Left lung (tissue), 10 donors: Measurements from ENCODE around the gene CHD2. TPM values are rescaled to one million over a fixed set of nuclear protein-coding genes. Genes with fewer than 3 reads are reported as not detected.

ENCODE experiments used
- ATAC-seq: fragments of 200-7000 bp; cut with Tn5 transposase; one replicate; pipeline ENCODE4 v1.9.1; 2020; ENCODE audit warnings: moderate library complexity
- DNase-seq, 4 donors: peaks; one replicate each; pipeline ENCODE4 v3.0.0-alpha.2; 2013 to 2020
- H3K27ac ChIP-seq, 2 donors: fragments of 200-600 bp; sonication (generic) in 1 of 2; one replicate each; pipeline versions ENCODE4 v1.5.0 to v1.8.0; 2020 to 2021
- H3K27me3 ChIP-seq, 2 donors: fragments of 200-600 bp; sonication (generic) in 1 of 2; one replicate each; pipeline versions ENCODE4 v1.5.0 to v1.8.0; 2020 to 2021
- H3K36me3 ChIP-seq, 2 donors: fragments of 200-600 bp; sonication (generic) in 1 of 2; one replicate each; pipeline versions ENCODE4 v1.5.0 to v1.8.0; 2020 to 2021
- H3K4me1 ChIP-seq, 2 donors: fragments of 200-600 bp; one replicate each; pipeline ENCODE4 v1.8.0; 2021
- H3K4me3 ChIP-seq, 2 donors: fragments of 200-600 bp; sonication (generic) in 1 of 2; one replicate each; pipeline versions ENCODE4 v1.5.0 to v1.8.0; 2020 to 2021; ENCODE audit warnings: mild to moderate bottlenecking in 1 of 2
- H3K9me3 ChIP-seq, 2 donors: fragments of 200-600 bp; sonication (generic) in 1 of 2; one replicate each; pipeline versions ENCODE4 v1.5.0 to v1.8.0; 2020 to 2021
- intact Hi-C, 2 donors: fragments of 100-400 bp; cut with DNase I; formaldehyde crosslinking; loops; one replicate each; pipeline versions ENCODE4 v1.11.2 to v1.14.2; 2022
- polyA plus RNA-seq, 6 donors: library from polyadenylated mRNA; unstranded; fragments of 120-200 nt; gene quantifications; one replicate each; pipeline ENCODE4 v1.2.1, GENCODE V29; 2013; ENCODE audit not compliant: insufficient read length in 6 of 6
- total RNA-seq, 2 donors: library from RNA; stranded (reverse); fragmentation: NEBNext Ultra II Directional; extraction: Animal tissue kit (Norgen Biotek cat#: 25700); gene quantifications; one replicate each; pipeline ENCODE4 v1.2.1, GENCODE V29; 2021
- TF ChIP-seq, protein P1 (sequence below), 2 donors: fragments of 200-600 bp; sonication (generic) in 1 of 2; IDR thresholded peaks; one replicate each; pipeline versions ENCODE4 v1.5.0 to v1.8.0; 2021; ENCODE audit warnings: antibody characterized with exemption in 2 of 2
- donor health status: DM: no; HTN: yes; CAD: no.
- donor health status: DM: no; HTN: no; CAD: no.

Gene CHD2
- total and polyA plus RNA-seq, 8 donors, result 120 to 152 (median 130) TPM

- no peak overlapping the region for H3K4me3 ChIP-seq
- DNase-seq, result no peak
- intact Hi-C loops, result no loop called here
- ATAC-seq, result no peak
- peak overlapping the region in 1 of 2 donors; percentile 29 for H3K27ac ChIP-seq
- no peaks in the 10 kb centered on the region for H3K9me3 ChIP-seq
- TF ChIP-seq, protein P1, sequence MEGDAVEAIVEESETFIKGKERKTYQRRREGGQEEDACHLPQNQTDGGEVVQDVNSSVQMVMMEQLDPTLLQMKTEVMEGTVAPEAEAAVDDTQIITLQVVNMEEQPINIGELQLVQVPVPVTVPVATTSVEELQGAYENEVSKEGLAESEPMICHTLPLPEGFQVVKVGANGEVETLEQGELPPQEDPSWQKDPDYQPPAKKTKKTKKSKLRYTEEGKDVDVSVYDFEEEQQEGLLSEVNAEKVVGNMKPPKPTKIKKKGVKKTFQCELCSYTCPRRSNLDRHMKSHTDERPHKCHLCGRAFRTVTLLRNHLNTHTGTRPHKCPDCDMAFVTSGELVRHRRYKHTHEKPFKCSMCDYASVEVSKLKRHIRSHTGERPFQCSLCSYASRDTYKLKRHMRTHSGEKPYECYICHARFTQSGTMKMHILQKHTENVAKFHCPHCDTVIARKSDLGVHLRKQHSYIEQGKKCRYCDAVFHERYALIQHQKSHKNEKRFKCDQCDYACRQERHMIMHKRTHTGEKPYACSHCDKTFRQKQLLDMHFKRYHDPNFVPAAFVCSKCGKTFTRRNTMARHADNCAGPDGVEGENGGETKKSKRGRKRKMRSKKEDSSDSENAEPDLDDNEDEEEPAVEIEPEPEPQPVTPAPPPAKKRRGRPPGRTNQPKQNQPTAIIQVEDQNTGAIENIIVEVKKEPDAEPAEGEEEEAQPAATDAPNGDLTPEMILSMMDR (IDR thresholded peaks at IDR 0.05), result no peak
- no peaks in the 10 kb centered on the region for H3K27me3 ChIP-seq
- peaks cover 0 to 93% of the 10 kb centered on the region in 2 donors for H3K36me3 ChIP-seq
- peaks cover 22 to 96% of the 10 kb centered on the region in 2 donors for H3K4me1 ChIP-seq
Observed at GRCh38 chr15:92893200-92893599, 6.9 kb upstream of the CHD2 start.

DNA sequence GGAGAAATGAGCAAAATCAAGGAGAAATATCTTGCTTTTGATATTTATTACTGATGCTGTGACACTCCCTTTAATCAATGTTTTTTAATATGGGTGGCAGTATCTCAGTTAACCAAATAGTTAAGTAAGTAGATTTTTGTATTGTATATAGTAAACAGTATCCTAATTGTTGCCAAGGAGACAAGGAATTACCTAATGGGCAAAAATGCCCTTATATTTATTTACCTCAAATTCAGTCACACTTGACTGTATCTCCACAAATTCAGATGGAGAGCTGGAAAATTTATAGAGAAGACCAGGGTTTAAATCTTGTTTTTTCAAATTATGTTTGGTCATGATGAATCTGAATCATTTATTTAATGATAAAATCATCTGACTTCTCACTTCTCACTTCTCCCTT is 3.6 kb upstream of the CHD2 start:
- Histone ChIP-seq H3K27me3 (no peaks in the 10 kb centered on the region), H3K9me3 (no peaks in the 10 kb centered on the region), H3K27ac (peak overlapping the region; percentile 63 to 72), H3K4me1 (peaks cover 20 to 83% of the 10 kb centered on the region in 2 donors), H3K36me3 (peaks cover 0 to 72% of the 10 kb centered on the region in 2 donors), H3K4me3 (no peak overlapping the region)
- no peak for DNase-seq
- intact Hi-C loops, result no loop called here
- TF ChIP-seq, protein P1 (IDR thresholded peaks at IDR 0.05), result no peak
- no peak for ATAC-seq

DNA sequence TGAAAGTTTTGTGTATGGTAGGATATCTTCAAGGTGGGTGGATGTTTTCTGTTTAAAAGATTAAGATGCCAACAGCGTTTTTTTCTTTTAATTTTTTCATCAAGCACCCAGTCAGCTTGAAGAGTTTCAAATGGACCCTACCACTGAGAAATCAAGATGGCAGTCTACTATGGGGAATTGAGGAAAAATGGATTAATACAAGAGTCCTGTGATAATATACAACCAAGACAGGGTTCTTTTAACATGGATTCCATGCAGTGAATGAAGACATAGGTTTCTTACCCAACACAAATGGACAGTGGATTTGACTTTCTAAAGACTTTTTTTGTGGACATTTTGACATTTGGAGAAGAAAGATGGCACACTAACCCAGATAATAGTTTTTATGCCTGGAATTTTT is 2.5 kb upstream of the CHD2 start:
- peaks cover 20 to 81% of the 10 kb centered on the region in 2 donors for H3K4me1 ChIP-seq
- DNase-seq (no peak), ATAC-seq (no peak)
- no peak overlapping the region for H3K4me3 ChIP-seq
- peak overlapping the region; percentile 15 to 21 for H3K27ac ChIP-seq
- no peaks in the 10 kb centered on the region for H3K9me3 ChIP-seq
- H3K36me3 ChIP-seq, result peaks cover 0 to 62% of the 10 kb centered on the region in 2 donors
- TF ChIP-seq, protein P1 (IDR thresholded peaks at IDR 0.05), result no peak
- H3K27me3 ChIP-seq, result no peaks in the 10 kb centered on the region
- intact Hi-C loops, result no loop called here

DNA sequence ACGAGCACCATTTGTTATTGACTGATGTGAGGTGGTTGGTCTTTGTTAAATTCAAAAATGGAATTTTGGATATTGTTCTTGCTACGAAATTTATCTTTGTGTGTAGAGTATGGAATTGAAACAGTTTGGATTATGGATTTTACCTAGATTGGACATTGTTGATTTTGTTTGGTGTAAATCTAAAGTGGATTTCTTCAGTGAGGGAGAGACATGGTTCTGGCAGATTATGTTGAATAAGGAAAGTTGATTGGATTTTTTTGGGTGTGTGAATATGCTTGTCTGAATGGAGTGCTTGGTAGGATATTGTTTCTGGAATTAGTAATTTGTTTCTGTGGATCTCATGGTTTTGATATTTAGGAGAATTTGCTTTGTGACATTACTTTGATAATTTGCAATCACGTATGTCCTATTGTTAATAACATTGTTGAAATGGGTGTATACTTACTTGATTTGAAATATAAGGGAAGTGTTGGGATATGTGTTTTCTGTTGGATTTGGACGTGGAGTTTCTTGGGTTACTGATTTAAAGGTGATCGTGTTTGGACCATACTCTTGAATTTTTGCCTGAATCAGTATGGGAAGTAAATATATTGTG is 1.0 kb upstream of the CHD2 start:
- ATAC-seq, result no peak
- H3K27me3 ChIP-seq, result no peaks in the 10 kb centered on the region
- DNase-seq, result no peak
- peaks cover 0 to 47% of the 10 kb centered on the region in 2 donors for H3K36me3 ChIP-seq
- H3K9me3 ChIP-seq, result no peaks in the 10 kb centered on the region
- H3K4me1 ChIP-seq, result peaks cover 20 to 71% of the 10 kb centered on the region in 2 donors
- H3K27ac ChIP-seq, result peak overlapping the region; percentile 98 to 99
- H3K4me3 ChIP-seq, result no peak overlapping the region
- intact Hi-C loops, result no loop called here
- TF ChIP-seq, protein P1 (IDR thresholded peaks at IDR 0.05), result no peak

DNA sequence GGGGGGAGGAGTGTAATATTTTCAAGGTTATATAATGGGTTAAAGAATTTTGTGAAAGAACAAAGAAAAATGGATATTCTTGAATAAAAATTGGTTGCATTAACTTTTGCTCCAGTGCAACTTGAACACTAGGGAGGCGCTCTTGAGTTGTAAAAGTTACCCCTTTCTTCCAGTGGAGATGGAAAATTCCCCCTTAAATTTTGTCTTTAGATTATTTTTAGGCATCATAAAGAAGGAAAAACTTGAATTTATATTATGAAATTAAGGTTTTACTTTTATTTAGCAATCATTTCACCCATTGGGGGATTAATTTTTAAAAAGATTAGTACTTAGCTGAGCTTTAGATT is 550 bp upstream of the CHD2 start:
- peaks cover 20 to 66% of the 10 kb centered on the region in 2 donors for H3K4me1 ChIP-seq
- peaks cover 0 to 42% of the 10 kb centered on the region in 2 donors for H3K36me3 ChIP-seq
- ATAC-seq (no peak), DNase-seq (no peak)
- peak overlapping the region in 1 of 2 donors; percentile 62 for H3K4me3 ChIP-seq
- H3K27me3 ChIP-seq, result no peaks in the 10 kb centered on the region
- H3K27ac ChIP-seq, result peak overlapping the region; percentile 98 to 99
- intact Hi-C loops, result no loop called here
- TF ChIP-seq, protein P1 (IDR thresholded peaks at IDR 0.05), result no peak
- no peaks in the 10 kb centered on the region for H3K9me3 ChIP-seq
